ENCODE results near the gene APRT.

The APRT gene

DNA sequence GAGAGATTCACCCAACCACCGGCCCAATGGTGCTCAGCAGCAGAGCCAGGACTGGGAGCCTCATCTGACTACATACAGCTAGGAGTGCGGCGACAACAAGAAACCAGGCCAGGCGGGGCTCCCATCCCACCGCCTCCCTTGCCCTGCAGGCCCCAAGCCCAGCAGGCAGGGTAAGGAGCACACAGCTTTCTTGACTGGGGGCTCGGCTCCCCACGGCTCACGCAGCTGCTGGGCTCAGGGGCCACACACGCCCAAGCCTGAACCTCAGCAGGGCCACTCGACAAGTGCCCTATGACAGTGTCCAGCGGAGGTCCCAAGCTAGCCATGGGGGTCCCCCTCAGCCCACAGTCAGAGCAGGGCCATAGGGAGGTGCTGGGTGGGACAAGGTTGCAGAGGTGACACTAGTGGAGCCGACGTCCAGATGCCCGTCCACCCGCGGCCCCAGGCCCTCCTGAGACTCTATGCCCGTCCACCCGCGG is 40.4 kb downstream of the APRT start:
- no peak overlapping the region for H3K27ac ChIP-seq (ENCODE audit: low read depth, low read length, poor library complexity, severe bottlenecking)
- H4K20me1 ChIP-seq (ENCODE audit: insufficient read depth, low read length): no peaks in the 10 kb centered on the region
- peaks cover 17% of the 10 kb centered on the region for H3K4me1 ChIP-seq (ENCODE audit: insufficient read depth, low read length, severe bottlenecking)
- H3K4me2 ChIP-seq (ENCODE audit: low read length): no peak overlapping the region
- no peaks in the 10 kb centered on the region for H3K9me2 ChIP-seq (ENCODE audit: low read depth, low read length)
- no peaks in the 10 kb centered on the region for H3K9me3 ChIP-seq (ENCODE audit: low read length)
- TF ChIP-seq EZH2 (IDR thresholded peaks at IDR 0.05; ENCODE audit: borderline replicate concordance, low read length): no peak
- TF ChIP-seq, protein P1, sequence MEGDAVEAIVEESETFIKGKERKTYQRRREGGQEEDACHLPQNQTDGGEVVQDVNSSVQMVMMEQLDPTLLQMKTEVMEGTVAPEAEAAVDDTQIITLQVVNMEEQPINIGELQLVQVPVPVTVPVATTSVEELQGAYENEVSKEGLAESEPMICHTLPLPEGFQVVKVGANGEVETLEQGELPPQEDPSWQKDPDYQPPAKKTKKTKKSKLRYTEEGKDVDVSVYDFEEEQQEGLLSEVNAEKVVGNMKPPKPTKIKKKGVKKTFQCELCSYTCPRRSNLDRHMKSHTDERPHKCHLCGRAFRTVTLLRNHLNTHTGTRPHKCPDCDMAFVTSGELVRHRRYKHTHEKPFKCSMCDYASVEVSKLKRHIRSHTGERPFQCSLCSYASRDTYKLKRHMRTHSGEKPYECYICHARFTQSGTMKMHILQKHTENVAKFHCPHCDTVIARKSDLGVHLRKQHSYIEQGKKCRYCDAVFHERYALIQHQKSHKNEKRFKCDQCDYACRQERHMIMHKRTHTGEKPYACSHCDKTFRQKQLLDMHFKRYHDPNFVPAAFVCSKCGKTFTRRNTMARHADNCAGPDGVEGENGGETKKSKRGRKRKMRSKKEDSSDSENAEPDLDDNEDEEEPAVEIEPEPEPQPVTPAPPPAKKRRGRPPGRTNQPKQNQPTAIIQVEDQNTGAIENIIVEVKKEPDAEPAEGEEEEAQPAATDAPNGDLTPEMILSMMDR (IDR thresholded peaks at IDR 0.05; ENCODE audit: low read length): no peak
- no peak overlapping the region for H3K4me3 ChIP-seq (ENCODE audit: low read depth, low read length, poor library complexity, severe bottlenecking)
- no peak overlapping the region for H3K9ac ChIP-seq (ENCODE audit: low read length)
- no peak overlapping the region for H2AFZ ChIP-seq (ENCODE audit: low read length)
- H3F3A ChIP-seq (ENCODE audit: insufficient read depth, low read length): no peaks in the 10 kb centered on the region
- H3K79me2 ChIP-seq (ENCODE audit: insufficient read depth, low read length): no peaks in the 10 kb centered on the region
- H3K36me3 ChIP-seq (ENCODE audit: insufficient read depth, low read length): no peaks in the 10 kb centered on the region
- peaks cover 3% of the 10 kb centered on the region; the same call in 1 of the 2 replicates for H3K27me3 ChIP-seq (ENCODE audit: insufficient read depth, low read length)

DNA sequence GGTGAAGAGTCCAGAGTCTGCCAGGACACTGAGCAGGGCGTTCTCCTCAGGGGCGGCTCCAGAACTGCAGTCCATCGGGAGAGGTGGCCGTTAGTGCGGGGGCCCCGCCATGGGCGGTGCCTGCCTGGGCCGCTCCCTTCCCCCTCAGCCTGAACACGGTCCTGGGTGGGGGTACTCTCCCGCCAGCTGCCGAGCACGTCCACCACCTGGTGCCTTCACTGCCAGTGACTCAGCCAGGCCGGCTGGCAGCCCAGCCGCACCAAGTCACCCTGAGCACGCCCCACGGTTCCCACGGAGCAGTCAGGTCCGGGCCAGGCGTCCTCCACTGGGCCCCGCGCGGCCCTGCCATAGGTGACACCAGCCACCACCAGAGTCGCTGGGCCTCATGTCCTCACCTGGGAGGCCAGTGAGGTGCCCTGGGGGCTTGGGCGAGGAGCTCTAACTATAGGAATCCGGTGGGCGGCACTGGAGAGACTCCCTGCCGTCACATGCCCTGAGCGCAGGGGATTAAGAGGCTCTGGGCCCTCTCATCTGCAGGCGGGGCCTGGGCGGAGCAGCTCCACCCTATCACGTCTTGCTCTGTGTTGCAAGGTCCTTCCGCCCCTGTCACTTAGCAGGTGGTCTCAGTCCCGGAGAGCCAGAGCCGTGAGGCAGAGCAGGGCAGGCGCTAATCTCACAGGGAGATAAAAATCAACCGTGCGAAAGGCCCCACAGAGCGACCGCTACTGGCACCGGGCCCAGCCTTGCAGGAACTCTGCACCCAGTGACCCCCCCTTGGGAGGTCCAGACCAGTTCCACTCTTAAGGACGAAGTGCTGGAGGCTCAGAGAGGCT is 41.1 kb downstream of the APRT start:
- H3K4me2 ChIP-seq (ENCODE audit: low read length): no peak overlapping the region; the same call in 1 of the 2 replicates
- peaks cover 3% of the 10 kb centered on the region; the same call in 1 of the 2 replicates for H3K27me3 ChIP-seq (ENCODE audit: insufficient read depth, low read length)
- no peak overlapping the region for H3K9ac ChIP-seq (ENCODE audit: low read length)
- H3K4me1 ChIP-seq (ENCODE audit: insufficient read depth, low read length, severe bottlenecking): peaks cover 17% of the 10 kb centered on the region
- H3F3A ChIP-seq (ENCODE audit: insufficient read depth, low read length): no peaks in the 10 kb centered on the region
- H4K20me1 ChIP-seq (ENCODE audit: insufficient read depth, low read length): no peaks in the 10 kb centered on the region
- TF ChIP-seq, protein P1 (IDR thresholded peaks at IDR 0.05; ENCODE audit: low read length): no peak
- no peak for TF ChIP-seq EZH2 (IDR thresholded peaks at IDR 0.05; ENCODE audit: borderline replicate concordance, low read length)
- no peaks in the 10 kb centered on the region for H3K79me2 ChIP-seq (ENCODE audit: insufficient read depth, low read length)
- no peaks in the 10 kb centered on the region for H3K9me2 ChIP-seq (ENCODE audit: low read depth, low read length)
- H2AFZ ChIP-seq (ENCODE audit: low read length): no peak overlapping the region
- H3K27ac ChIP-seq (ENCODE audit: low read depth, low read length, poor library complexity, severe bottlenecking): no peak overlapping the region
- H3K36me3 ChIP-seq (ENCODE audit: insufficient read depth, low read length): no peaks in the 10 kb centered on the region
- no peaks in the 10 kb centered on the region for H3K9me3 ChIP-seq (ENCODE audit: low read length)
- no peak overlapping the region for H3K4me3 ChIP-seq (ENCODE audit: low read depth, low read length, poor library complexity, severe bottlenecking)

DNA sequence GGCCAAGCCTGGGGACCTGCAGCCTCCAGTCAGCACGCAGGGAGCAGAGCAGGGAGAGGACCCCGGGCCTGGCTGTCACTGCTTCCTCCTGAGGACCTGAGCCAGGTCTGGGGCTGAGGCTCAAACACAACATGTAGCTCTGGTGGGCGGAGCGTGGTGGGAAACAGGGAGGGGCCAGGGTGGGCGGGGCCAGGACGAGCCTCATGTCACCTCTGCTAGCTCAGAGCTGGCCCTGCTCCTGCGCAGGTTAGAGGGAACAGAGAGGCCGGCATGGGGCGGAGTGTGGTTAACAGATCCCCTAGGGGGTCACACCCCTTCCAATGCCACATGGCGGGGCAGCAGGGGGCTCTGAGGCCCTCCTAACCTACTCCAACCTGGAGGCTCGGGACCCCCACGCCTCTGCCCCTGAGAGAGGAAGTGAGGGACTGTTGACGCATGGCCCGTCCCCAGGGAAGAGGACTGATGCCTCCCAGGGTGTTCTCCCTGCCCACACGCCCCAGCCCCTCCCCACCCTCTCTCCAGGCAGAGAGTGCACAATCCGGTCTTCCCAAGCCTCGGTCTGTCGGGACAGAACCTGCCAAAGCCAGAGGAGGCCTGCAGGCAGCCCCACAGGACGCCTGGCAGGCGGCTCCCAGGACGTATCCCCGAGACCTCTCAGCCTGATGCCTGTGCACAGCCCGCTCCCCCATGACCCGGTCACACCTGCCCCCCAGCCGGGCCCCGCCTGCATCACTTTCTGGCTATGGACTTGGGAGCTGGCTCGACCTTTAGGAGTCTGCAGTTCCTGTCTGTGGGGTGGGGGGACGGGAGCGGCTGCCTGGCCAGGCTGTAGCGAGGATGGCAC is 41.9 kb downstream of the APRT start:
- no peak overlapping the region for H3K4me2 ChIP-seq (ENCODE audit: low read length)
- TF ChIP-seq EZH2 (IDR thresholded peaks at IDR 0.05; ENCODE audit: borderline replicate concordance, low read length): no peak
- TF ChIP-seq, protein P1 (IDR thresholded peaks at IDR 0.05; ENCODE audit: low read length): no peak
- no peaks in the 10 kb centered on the region for H3K79me2 ChIP-seq (ENCODE audit: insufficient read depth, low read length)
- no peak overlapping the region for H3K27ac ChIP-seq (ENCODE audit: low read depth, low read length, poor library complexity, severe bottlenecking)
- H3K4me3 ChIP-seq (ENCODE audit: low read depth, low read length, poor library complexity, severe bottlenecking): no peak overlapping the region
- no peaks in the 10 kb centered on the region for H3K36me3 ChIP-seq (ENCODE audit: insufficient read depth, low read length)
- H3K9me3 ChIP-seq (ENCODE audit: low read length): no peaks in the 10 kb centered on the region
- no peaks in the 10 kb centered on the region for H3K9me2 ChIP-seq (ENCODE audit: low read depth, low read length)
- H3K27me3 ChIP-seq (ENCODE audit: insufficient read depth, low read length): peaks cover 10% of the 10 kb centered on the region; the same call in 1 of the 2 replicates
- no peaks in the 10 kb centered on the region for H4K20me1 ChIP-seq (ENCODE audit: insufficient read depth, low read length)
- H3K4me1 ChIP-seq (ENCODE audit: insufficient read depth, low read length, severe bottlenecking): peaks cover 17% of the 10 kb centered on the region
- H2AFZ ChIP-seq (ENCODE audit: low read length): no peak overlapping the region
- H3K9ac ChIP-seq (ENCODE audit: low read length): no peak overlapping the region
- no peaks in the 10 kb centered on the region for H3F3A ChIP-seq (ENCODE audit: insufficient read depth, low read length)

Data from OCI-LY1 (cell line).